Measurements from ENCODE around the gene SLC32A1. TPM values are rescaled to one million over a fixed set of nuclear protein-coding genes. Genes with fewer than 3 reads are reported as not detected.
A peak's percentile ranks its signal among the peaks of the same experiment; 100 is the strongest.

The SLC32A1 gene
- total and polyA plus RNA-seq, 7 donors: not detected

- no peak for TF ChIP-seq CTCF (IDR thresholded peaks at IDR 0.05)
- 78 to 86% (median 85%) methylated on average over 4 of the region's 4 CpGs for WGBS, 3 donors
- Histone ChIP-seq H3K36me3 (ENCODE audit: insufficient read depth in 1 of 2, low read depth in 1 of 2) (peaks cover 29 to 100% of the 10 kb centered on the region in 2 donors), H3K27me3 (ENCODE audit: insufficient read depth in 3 of 3, low read length in 2 of 3) (no peaks in the 10 kb centered on the region), H3K27ac (no peak overlapping the region), H3K9me3 (no peaks in the 10 kb centered on the region), H3K4me1 (no peaks in the 10 kb centered on the region), H3K4me3 (no peak overlapping the region)
- intact Hi-C loops (cut with DNase I): no loop called here
- DNase-seq (no peak), ATAC-seq (no peak)
Measured at GRCh38 chr20:38766071-38766470, 41.8 kb downstream of the SLC32A1 start.

- H3K9me3 ChIP-seq: no peaks in the 10 kb centered on the region
- DNase-seq (no peak), ATAC-seq (peak in 1 of 4 donors; percentile 39)
- intact Hi-C loops (cut with DNase I): no loop called here
- H3K4me3 ChIP-seq: no peak overlapping the region
- 86 to 96% (median 94%) methylated on average over 13 of the region's 13 CpGs for WGBS, 3 donors
- peaks cover 17 to 99% of the 10 kb centered on the region in 2 donors for H3K36me3 ChIP-seq (ENCODE audit: insufficient read depth in 1 of 2, low read depth in 1 of 2)
- no peaks in the 10 kb centered on the region for H3K4me1 ChIP-seq
- H3K27ac ChIP-seq: no peak overlapping the region
- H3K27me3 ChIP-seq (ENCODE audit: insufficient read depth in 3 of 3, low read length in 2 of 3): no peaks in the 10 kb centered on the region
- no peak for TF ChIP-seq CTCF (IDR thresholded peaks at IDR 0.05)
Measured at GRCh38 chr20:38769376-38770295, 45.4 kb downstream of the SLC32A1 start.

- Histone ChIP-seq H3K4me3 (no peak overlapping the region), H3K4me1 (no peaks in the 10 kb centered on the region), H3K27ac (no peak overlapping the region), H3K9me3 (no peaks in the 10 kb centered on the region), H3K36me3 (ENCODE audit: insufficient read depth in 1 of 2, low read depth in 1 of 2) (peaks cover 17 to 99% of the 10 kb centered on the region in 2 donors), H3K27me3 (ENCODE audit: insufficient read depth in 3 of 3, low read length in 2 of 3) (no peaks in the 10 kb centered on the region)
- no peak for DNase-seq
- no peak for TF ChIP-seq CTCF (IDR thresholded peaks at IDR 0.05)
- no peak for ATAC-seq
- intact Hi-C loops (cut with DNase I): no loop called here
- WGBS, 3 donors: 82 to 85% (median 84%) methylated on average over 3 of the region's 3 CpGs
Measured at GRCh38 chr20:38770546-38770945, 46.3 kb downstream of the SLC32A1 start.

- no peaks in the 10 kb centered on the region for H3K9me3 ChIP-seq
- no peaks in the 10 kb centered on the region for H3K27me3 ChIP-seq (ENCODE audit: insufficient read depth in 3 of 3, low read length in 2 of 3)
- no peak for DNase-seq
- no peak overlapping the region for H3K4me3 ChIP-seq
- ATAC-seq: no peak
- no peak for TF ChIP-seq CTCF (IDR thresholded peaks at IDR 0.05)
- intact Hi-C loops (cut with DNase I): no loop called here
- H3K27ac ChIP-seq: no peak overlapping the region
- no peaks in the 10 kb centered on the region for H3K4me1 ChIP-seq
- 86 to 96% (median 91%) methylated on average over 7 of the region's 7 CpGs for WGBS, 3 donors
- peaks cover 17 to 98% of the 10 kb centered on the region in 2 donors for H3K36me3 ChIP-seq (ENCODE audit: insufficient read depth in 1 of 2, low read depth in 1 of 2)
Measured at GRCh38 chr20:38770970-38771369, 46.7 kb downstream of the SLC32A1 start.

All from psoas muscle (tissue), 8 donors.